Measurements from ENCODE around the gene EXOSC7.
"Not testable (repeated sequence)": the region's sequence is repeated elsewhere in the genome, so short reads cannot be mapped to it uniquely, and the experiment has no call there.

The EXOSC7 gene

GRCh38 chr3:44984335-44984734 is 8.3 kb downstream of the EXOSC7 start:
- no peak for TF ChIP-seq ZFX (IDR thresholded peaks at IDR 0.05; ENCODE audit: borderline replicate concordance)
- TF ChIP-seq, protein P1, sequence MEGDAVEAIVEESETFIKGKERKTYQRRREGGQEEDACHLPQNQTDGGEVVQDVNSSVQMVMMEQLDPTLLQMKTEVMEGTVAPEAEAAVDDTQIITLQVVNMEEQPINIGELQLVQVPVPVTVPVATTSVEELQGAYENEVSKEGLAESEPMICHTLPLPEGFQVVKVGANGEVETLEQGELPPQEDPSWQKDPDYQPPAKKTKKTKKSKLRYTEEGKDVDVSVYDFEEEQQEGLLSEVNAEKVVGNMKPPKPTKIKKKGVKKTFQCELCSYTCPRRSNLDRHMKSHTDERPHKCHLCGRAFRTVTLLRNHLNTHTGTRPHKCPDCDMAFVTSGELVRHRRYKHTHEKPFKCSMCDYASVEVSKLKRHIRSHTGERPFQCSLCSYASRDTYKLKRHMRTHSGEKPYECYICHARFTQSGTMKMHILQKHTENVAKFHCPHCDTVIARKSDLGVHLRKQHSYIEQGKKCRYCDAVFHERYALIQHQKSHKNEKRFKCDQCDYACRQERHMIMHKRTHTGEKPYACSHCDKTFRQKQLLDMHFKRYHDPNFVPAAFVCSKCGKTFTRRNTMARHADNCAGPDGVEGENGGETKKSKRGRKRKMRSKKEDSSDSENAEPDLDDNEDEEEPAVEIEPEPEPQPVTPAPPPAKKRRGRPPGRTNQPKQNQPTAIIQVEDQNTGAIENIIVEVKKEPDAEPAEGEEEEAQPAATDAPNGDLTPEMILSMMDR (IDR thresholded peaks at IDR 0.05) = no peak
- no peak overlapping the region for H3K27ac ChIP-seq

DNA sequence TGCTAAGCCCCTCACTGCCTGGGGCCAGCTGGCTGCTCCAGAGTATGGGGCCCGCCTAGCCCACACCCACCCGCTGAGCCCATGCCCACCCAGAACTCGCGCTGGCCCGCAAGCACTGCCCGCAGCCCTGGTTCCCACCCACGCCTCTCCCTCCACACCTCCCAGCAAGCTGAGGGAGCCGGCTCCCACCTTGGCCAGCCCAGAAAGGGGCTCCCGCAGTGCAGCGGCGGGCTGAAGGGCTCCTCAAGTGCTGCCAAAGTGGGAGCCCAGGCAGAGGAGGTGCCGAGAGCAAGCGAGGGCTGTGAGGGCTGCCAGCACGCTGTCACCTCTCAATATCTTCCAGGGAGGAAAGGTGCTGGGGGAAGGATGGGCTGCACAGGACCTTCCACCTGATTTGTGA is 10.3 kb downstream of the EXOSC7 start:
- not testable (repeated sequence) for H3K27ac ChIP-seq

GRCh38 chr3:44987332-44987731 is 11.3 kb downstream of the EXOSC7 start:
- TF ChIP-seq, protein P1 (IDR thresholded peaks at IDR 0.05) = no peak
- no peak for TF ChIP-seq ZFX (IDR thresholded peaks at IDR 0.05; ENCODE audit: borderline replicate concordance)
- H3K27ac ChIP-seq = no peak overlapping the region

DNA sequence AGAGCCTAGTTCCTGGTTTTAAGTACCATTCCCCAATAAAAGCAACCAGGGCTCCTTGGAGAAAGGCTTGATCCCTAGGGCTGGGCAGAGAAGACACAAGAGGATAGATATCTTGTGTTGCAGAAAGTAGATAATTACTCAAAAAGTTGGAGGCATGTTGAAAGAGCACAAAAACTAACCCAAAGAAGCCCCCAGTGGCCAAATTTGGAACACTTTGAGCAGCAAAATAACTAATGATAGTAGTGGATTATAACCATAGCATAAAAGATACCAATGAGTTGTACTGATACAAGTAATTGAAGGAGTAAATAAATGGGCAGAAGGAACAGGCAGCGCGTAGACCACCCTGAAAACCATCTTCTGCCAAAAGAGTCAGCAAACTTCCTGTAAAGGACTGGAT is 12.0 kb downstream of the EXOSC7 start:
- TF ChIP-seq, protein P1 (IDR thresholded peaks at IDR 0.05) = peak; percentile 53
- no peak for TF ChIP-seq ZFX (IDR thresholded peaks at IDR 0.05; ENCODE audit: borderline replicate concordance)
- no peak overlapping the region for H3K27ac ChIP-seq

DNA sequence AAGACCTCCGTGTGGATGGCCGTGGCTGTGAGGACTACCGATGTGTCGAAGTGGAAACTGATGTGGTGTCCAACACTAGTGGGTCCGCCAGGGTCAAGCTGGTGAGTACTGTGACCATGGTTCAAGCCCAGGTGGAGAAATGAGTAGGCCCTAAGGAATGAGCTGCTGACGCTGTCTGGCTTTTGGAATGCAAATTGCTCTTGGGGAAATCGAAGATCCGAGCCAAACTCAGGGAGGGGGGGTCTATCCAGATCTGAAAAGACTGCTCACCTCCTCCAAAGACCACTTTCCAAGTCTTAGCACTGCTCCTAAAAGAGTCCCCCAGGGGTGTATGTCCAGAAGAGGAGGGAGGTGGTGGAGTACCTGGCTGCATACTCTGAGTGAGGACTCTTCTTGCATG is 13.1 kb downstream of the EXOSC7 start:
- no peak overlapping the region for H3K27ac ChIP-seq
- TF ChIP-seq ZFX (IDR thresholded peaks at IDR 0.05; ENCODE audit: borderline replicate concordance) = no peak
- TF ChIP-seq, protein P1 (IDR thresholded peaks at IDR 0.05) = no peak

GRCh38 chr3:44989636-44990373 is 13.8 kb downstream of the EXOSC7 start:
- TF ChIP-seq, protein P1 (IDR thresholded peaks at IDR 0.05) = no peak
- TF ChIP-seq ZFX (IDR thresholded peaks at IDR 0.05; ENCODE audit: borderline replicate concordance) = no peak
- H3K27ac ChIP-seq = no peak overlapping the region

DNA sequence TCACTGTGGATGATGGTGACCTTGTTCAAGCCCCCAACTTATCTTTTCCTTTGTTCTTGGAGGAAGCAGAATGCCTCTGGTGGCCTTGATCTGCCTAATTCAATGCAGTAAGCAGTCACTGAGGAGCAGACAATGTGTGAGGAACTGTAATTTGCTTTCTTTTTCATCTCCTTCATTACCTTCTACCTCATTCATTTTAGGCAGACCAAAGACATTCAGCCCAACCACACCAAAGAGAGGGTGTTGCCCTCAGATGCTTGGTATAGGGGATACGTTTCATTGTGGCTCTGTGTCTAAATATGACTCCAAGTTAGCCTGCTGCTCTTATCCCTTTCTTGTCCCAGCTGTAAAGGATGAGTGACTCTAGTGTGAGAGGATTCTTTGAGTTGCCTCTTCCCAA is 15.3 kb downstream of the EXOSC7 start:
- H3K27ac ChIP-seq = no peak overlapping the region
- no peak for TF ChIP-seq ZFX (IDR thresholded peaks at IDR 0.05; ENCODE audit: borderline replicate concordance)
- TF ChIP-seq, protein P1 (IDR thresholded peaks at IDR 0.05) = no peak
